Metanephros (tissue), 1 donor: Measurements from ENCODE around the gene SIM2. TPM values are rescaled to one million over a fixed set of nuclear protein-coding genes. Genes with fewer than 3 reads are reported as not detected.

Experiments
- total RNA-seq: library from RNA; depleted of rRNA; stranded (reverse); fragments of >200 nt; gene quantifications from one replicate; pipeline ENCODE4 v1.2.3, GENCODE V29; 2014

Gene SIM2
- 20.5 TPM for total RNA-seq

DNA sequence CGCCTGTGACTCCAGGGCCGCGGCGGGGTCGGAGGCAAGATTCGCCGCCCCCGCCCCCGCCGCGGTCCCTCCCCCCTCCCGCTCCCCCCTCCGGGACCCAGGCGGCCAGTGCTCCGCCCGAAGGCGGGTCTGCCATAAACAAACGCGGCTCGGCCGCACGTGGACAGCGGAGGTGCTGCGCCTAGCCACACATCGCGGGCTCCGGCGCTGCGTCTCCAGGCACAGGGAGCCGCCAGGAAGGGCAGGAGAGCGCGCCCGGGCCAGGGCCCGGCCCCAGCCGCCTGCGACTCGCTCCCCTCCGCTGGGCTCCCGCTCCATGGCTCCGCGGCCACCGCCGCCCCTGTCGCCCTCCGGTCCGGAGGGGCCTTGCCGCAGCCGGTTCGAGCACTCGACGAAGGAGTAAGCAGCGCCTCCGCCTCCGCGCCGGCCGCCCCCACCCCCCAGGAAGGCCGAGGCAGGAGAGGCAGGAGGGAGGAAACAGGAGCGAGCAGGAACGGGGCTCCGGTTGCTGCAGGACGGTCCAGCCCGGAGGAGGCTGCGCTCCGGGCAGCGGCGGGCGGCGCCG is at the start of gene SIM2:
Gene SIM2 (plus strand): TSS at position 135 of the 565 bp plus-strand sequence. CDS start 632 bp downstream, outside the sequence.

Other genes starting within 250 kb of the SIM2 start
- gene CLDN14, start 219.0 kb upstream of the SIM2 start, total RNA-seq, result 5.5 TPM